Subcutaneous abdominal adipose tissue (tissue), 5 donors: Measurements from ENCODE around the gene FAM53B.

Experiments used
- H3K27ac ChIP-seq: one replicate; pipeline ENCODE4 v1.7.0; 2013; ENCODE audit warnings: low read depth, mild to moderate bottlenecking, inconsistent platforms, low read length, moderate library complexity
- H3K27me3 ChIP-seq, 5 donors: one replicate each; pipeline ENCODE4 v1.7.0; 2013; ENCODE audit warnings: low read length in 5 of 5, inconsistent platforms in 1 of 5; ENCODE audit not compliant: control insufficient read depth in 5 of 5, insufficient read depth in 4 of 5
- H3K36me3 ChIP-seq, 5 donors: one replicate each; pipeline ENCODE4 v1.7.0; 2013; ENCODE audit warnings: low read length in 5 of 5; ENCODE audit not compliant: control insufficient read depth in 5 of 5, insufficient read depth in 5 of 5
- H3K4me1 ChIP-seq, 5 donors: one replicate each; pipeline ENCODE4 v1.7.0; 2013; ENCODE audit warnings: low read length in 5 of 5, mild to moderate bottlenecking in 3 of 5, moderate library complexity in 1 of 5; ENCODE audit not compliant: control insufficient read depth in 5 of 5, insufficient read depth in 5 of 5
- H3K4me3 ChIP-seq, 5 donors: one replicate each; pipeline ENCODE4 v1.7.0; 2013; ENCODE audit warnings: low read length in 5 of 5, low read depth in 1 of 5
- H3K9ac ChIP-seq, 5 donors: one replicate each; pipeline ENCODE4 v1.7.0; 2013; ENCODE audit warnings: low read length in 5 of 5, mild to moderate bottlenecking in 4 of 5, moderate library complexity in 3 of 5
- H3K9me3 ChIP-seq, 5 donors: one replicate each; pipeline ENCODE4 v1.7.0; 2013; ENCODE audit warnings: low read length in 5 of 5; ENCODE audit not compliant: control insufficient read depth in 5 of 5
- donor health status: healthy.
- donor health status: healthy.
- donor health status: healthy.
- donor health status: healthy.
- donor health status: healthy.

Gene FAM53B

GRCh38 chr10:124709861-124710260, 34.3 kb downstream of the FAM53B start:
- no peaks in the 10 kb centered on the region for H3K27me3 ChIP-seq
- peak overlapping the region; percentile 74 for H3K27ac ChIP-seq
- peaks cover 0 to 17% (median 9%) of the 10 kb centered on the region in 5 donors for H3K36me3 ChIP-seq
- H3K4me1 ChIP-seq, result peaks cover 41 to 89% (median 81%) of the 10 kb centered on the region in 5 donors
- H3K9me3 ChIP-seq, result no peaks in the 10 kb centered on the region
- H3K4me3 ChIP-seq, result no peak overlapping the region
- peak overlapping the region in 1 of 5 donors; percentile 36 for H3K9ac ChIP-seq

DNA sequence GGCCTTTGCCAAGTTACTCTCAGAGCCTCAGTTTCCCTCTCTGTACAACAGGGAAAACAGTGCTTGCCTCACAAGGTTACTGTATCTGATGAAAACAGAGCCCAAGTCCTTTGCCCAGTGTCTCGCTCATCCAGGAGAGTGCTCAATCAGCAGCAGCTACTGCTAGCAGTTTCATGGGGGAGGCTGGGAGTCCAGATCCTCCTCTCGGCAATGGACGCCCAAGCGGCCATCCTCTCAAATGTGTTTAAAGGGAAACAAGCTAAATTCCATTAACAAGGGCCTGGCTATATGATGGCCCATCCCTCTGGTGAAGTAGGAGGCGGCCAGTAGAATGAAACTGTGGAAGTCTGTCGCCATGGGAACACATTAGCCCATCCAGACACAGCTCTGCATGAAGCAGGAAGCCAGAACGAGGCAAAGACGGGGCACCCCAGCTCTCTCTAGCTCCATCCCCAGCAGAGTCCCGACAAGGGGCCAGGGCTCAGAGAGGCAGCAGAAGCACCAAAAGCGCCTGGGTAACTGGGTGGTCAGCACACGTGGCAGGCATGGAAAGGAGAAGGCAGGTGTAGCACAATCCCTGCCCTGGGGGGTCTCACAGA, 35.2 kb downstream of the FAM53B start:
- H3K4me1 ChIP-seq, result peaks cover 39 to 92% (median 86%) of the 10 kb centered on the region in 5 donors
- no peak overlapping the region for H3K4me3 ChIP-seq
- no peaks in the 10 kb centered on the region for H3K27me3 ChIP-seq

DNA sequence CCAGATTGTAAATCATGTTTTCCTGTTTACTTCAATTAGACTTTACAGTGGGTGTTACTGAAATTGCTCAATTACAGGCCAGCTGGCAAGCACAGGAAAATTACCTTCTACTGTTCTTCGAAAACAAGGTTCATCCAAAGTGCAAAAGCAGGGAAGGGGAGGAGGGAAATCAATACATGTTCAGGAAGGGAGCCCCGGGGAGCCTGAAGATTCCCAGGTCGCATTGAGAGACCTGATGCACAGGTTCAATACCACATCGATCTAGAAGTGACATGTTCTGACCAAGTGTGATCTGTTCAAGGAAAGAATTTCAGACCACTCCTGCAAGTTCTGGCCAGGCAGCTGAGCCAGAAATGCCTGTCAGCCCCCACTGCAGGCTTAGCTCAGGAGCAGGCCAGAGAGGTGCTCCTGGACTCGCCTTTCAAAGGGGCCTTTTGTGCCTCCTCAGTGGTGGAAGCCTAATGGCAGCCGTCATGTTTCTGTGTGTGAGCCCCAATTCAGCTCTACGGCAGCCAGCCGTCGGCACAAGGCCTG, 35.9 kb downstream of the FAM53B start:
- peak overlapping the region; percentile 74 for H3K27ac ChIP-seq
- H3K4me1 ChIP-seq, result peaks cover 38 to 92% (median 87%) of the 10 kb centered on the region in 5 donors
- no peaks in the 10 kb centered on the region for H3K9me3 ChIP-seq
- no peak overlapping the region for H3K4me3 ChIP-seq
- H3K36me3 ChIP-seq, result peaks cover 0 to 26% (median 10%) of the 10 kb centered on the region in 5 donors
- no peaks in the 10 kb centered on the region for H3K27me3 ChIP-seq
- H3K9ac ChIP-seq, result peak overlapping the region in 3 of 5 donors; percentile 28 to 33 (median 32)

More for the DNA sequence above, 35.2 kb downstream of the FAM53B start:
- no peaks in the 10 kb centered on the region for H3K9me3 ChIP-seq
- peak overlapping the region; percentile 74 for H3K27ac ChIP-seq
- peaks cover 0 to 25% (median 10%) of the 10 kb centered on the region in 5 donors for H3K36me3 ChIP-seq
- H3K9ac ChIP-seq, result peak overlapping the region in 3 of 5 donors; percentile 15 to 33 (median 28)

DNA sequence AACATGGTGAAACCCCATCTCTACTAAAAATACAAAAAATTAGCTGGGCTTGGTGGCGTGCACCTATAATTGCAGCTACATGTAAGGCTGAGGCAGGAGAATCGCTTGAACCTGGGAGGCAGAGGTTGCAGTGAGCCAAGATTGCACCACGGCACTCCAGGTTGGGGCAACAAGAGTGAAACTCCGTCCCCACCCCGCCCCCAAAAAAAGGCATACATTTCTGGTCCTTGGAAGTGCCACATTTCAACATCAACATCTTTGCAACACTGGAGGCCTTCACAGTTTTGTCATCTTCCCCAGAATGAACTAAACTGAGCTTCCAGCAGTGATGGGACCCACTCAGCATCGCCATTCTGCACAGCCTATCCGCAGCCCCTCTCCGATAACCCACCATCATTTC, 36.6 kb downstream of the FAM53B start:
- Histone ChIP-seq H3K36me3 (peaks cover 0 to 26% (median 10%) of the 10 kb centered on the region in 5 donors), H3K9ac (peak overlapping the region in 1 of 5 donors; percentile 38), H3K9me3 (no peaks in the 10 kb centered on the region), H3K4me3 (peak overlapping the region in 1 of 5 donors; percentile 9), H3K27me3 (no peaks in the 10 kb centered on the region), H3K4me1 (peaks cover 41 to 92% (median 87%) of the 10 kb centered on the region in 5 donors), H3K27ac (no peak overlapping the region)

- H3K27me3 ChIP-seq, result no peaks in the 10 kb centered on the region
Measured at GRCh38 chr10:124707144-124707467, 37.1 kb downstream of the FAM53B start.

DNA sequence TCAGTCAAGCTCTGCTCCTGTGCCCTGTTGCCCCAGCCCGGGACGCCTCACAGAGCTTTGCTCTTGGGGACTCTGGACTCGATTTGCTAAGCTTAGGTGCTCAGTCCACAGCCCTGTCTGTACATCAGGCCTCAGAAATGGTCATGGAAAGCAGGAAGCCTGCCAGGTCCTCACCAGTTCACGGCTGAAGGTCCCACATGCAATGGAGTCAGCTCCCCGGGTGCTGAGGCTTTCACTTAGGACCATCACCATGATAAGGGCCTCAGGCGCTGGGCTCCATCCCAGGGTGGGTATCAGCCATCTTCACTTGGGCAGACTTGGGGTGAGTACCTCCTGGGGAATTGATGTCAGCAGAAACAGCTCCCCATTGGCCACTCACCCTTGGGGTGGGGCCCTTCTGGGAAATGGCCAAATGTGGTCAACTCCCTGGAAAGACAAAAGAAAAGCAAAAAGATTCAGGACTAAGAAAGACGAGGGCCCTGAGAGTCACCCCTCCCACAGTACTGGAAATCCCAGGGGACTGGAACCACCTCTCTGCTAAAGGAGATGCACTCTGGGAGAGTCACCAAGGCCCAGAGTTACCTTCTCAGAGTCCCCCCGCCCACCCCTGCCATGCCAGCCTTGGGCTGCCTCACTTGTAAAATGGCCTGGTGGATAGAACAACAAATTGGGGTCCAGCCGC, 37.6 kb downstream of the FAM53B start:
- H3K4me1 ChIP-seq, result peaks cover 50 to 99% (median 97%) of the 10 kb centered on the region in 5 donors
- H3K9me3 ChIP-seq, result no peaks in the 10 kb centered on the region
- no peak overlapping the region for H3K9ac ChIP-seq

More at GRCh38 chr10:124707144-124707467, 37.1 kb downstream of the FAM53B start:
- peaks cover 45 to 94% (median 92%) of the 10 kb centered on the region in 5 donors for H3K4me1 ChIP-seq
- peak overlapping the region in 1 of 5 donors; percentile 9 for H3K4me3 ChIP-seq
- peaks cover 0 to 26% (median 10%) of the 10 kb centered on the region in 5 donors for H3K36me3 ChIP-seq
- no peak overlapping the region for H3K9ac ChIP-seq
- H3K9me3 ChIP-seq, result no peaks in the 10 kb centered on the region
- H3K27ac ChIP-seq, result peak overlapping the region; percentile 46

GRCh38 chr10:124705817-124706461, 38.2 kb downstream of the FAM53B start:
- peak overlapping the region; percentile 37 for H3K27ac ChIP-seq

More for the DNA sequence above, 37.6 kb downstream of the FAM53B start:
- Histone ChIP-seq H3K27ac (peak overlapping the region; percentile 46), H3K4me3 (no peak overlapping the region), H3K27me3 (no peaks in the 10 kb centered on the region), H3K36me3 (peaks cover 0 to 26% (median 10%) of the 10 kb centered on the region in 5 donors)

DNA sequence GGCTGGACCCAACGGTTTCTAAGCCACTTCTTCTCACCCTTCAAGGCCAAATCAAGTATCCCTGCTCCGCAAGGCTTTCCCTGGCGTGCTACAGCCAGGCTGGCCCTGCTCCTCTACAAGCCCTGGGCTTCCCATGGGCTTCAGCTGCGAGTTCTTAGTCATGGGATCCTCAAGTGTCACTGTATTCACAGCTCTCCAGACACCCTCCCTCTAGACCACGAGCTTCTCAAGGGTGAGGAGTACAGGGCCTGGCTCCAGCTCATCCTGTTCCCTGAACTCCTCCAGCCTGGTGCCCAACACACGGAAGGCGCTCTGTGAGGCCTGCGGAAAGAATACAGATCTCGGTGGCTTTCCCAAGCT, 38.8 kb downstream of the FAM53B start:
- H3K4me1 ChIP-seq, result peaks cover 60 to 100% (median 100%) of the 10 kb centered on the region in 5 donors
- peaks cover 0 to 26% (median 10%) of the 10 kb centered on the region in 5 donors for H3K36me3 ChIP-seq
- H3K27ac ChIP-seq, result peak overlapping the region; percentile 3
- H3K4me3 ChIP-seq, result no peak overlapping the region
- H3K9me3 ChIP-seq, result no peaks in the 10 kb centered on the region
- H3K27me3 ChIP-seq, result no peaks in the 10 kb centered on the region
- H3K9ac ChIP-seq, result peak overlapping the region in 1 of 5 donors; percentile 9

More at GRCh38 chr10:124705817-124706461, 38.2 kb downstream of the FAM53B start:
- peak overlapping the region in 1 of 5 donors; percentile 9 for H3K9ac ChIP-seq
- H3K36me3 ChIP-seq, result peaks cover 0 to 26% (median 10%) of the 10 kb centered on the region in 5 donors
- no peaks in the 10 kb centered on the region for H3K27me3 ChIP-seq
- H3K9me3 ChIP-seq, result no peaks in the 10 kb centered on the region
- H3K4me3 ChIP-seq, result no peak overlapping the region
- peaks cover 54 to 100% (median 100%) of the 10 kb centered on the region in 5 donors for H3K4me1 ChIP-seq

GRCh38 chr10:124704428-124705380, 39.5 kb downstream of the FAM53B start:
- peak overlapping the region in 2 of 5 donors; percentile 1 to 39 for H3K9ac ChIP-seq
- H3K27ac ChIP-seq, result peak overlapping the region; percentile 84
- no peaks in the 10 kb centered on the region for H3K27me3 ChIP-seq
- H3K36me3 ChIP-seq, result peaks cover 0 to 26% (median 10%) of the 10 kb centered on the region in 5 donors
- H3K9me3 ChIP-seq, result no peaks in the 10 kb centered on the region
- H3K4me3 ChIP-seq, result peak overlapping the region in 1 of 5 donors; percentile 19
- H3K4me1 ChIP-seq, result peaks cover 56 to 100% (median 100%) of the 10 kb centered on the region in 5 donors
